H1 (cell line): Measurements from ENCODE around the gene BHLHE23. TPM values are rescaled to one million over a fixed set of nuclear protein-coding genes. Genes with fewer than 3 reads are reported as not detected.

Source experiments
- SIX5 ChIP-seq: IDR thresholded peaks from 2 replicates; pipeline ENCODE4 v1.6.1; 2011; ENCODE audit warnings: mild to moderate bottlenecking, low read depth, low read length
- TCF12 ChIP-seq: IDR thresholded peaks from 2 replicates; pipeline ENCODE4 v1.6.1; 2011; ENCODE audit warnings: low read depth, mild to moderate bottlenecking, low read length
- polyA plus RNA-seq, 7 experiments: library from polyadenylated mRNA; depleted of rRNA in 3 of 7; stranded (reverse) in 5 of 7; unstranded in 2 of 7; fragments of >200 nt in 5 of 7; fragments of 200-250 nt in 2 of 7; gene quantifications; 1 replicate in 5 of 7; 2 replicates in 1 of 7; 4 replicates in 1 of 7; pipeline versions ENCODE4 v1.2.1 to v1.2.3, GENCODE V29; 2011 to 2013; ENCODE audit warnings: missing spikeins in 2 of 7, mixed read lengths in 2 of 7
- total RNA-seq: library from RNA; stranded (reverse); fragmentation: NEBNext Ultra II Directional; extraction: Animal tissue kit (Norgen Biotek cat#: 25700); gene quantifications from 2 replicates; pipeline ENCODE4 v1.2.1, GENCODE V29; 2021

Gene BHLHE23
- total and polyA plus RNA-seq, 2 of the 8 experiments (the other 6 are each of a cell fraction or from before 2014, with no cell fraction given) = 0.47 TPM; not detected in 1

DNA sequence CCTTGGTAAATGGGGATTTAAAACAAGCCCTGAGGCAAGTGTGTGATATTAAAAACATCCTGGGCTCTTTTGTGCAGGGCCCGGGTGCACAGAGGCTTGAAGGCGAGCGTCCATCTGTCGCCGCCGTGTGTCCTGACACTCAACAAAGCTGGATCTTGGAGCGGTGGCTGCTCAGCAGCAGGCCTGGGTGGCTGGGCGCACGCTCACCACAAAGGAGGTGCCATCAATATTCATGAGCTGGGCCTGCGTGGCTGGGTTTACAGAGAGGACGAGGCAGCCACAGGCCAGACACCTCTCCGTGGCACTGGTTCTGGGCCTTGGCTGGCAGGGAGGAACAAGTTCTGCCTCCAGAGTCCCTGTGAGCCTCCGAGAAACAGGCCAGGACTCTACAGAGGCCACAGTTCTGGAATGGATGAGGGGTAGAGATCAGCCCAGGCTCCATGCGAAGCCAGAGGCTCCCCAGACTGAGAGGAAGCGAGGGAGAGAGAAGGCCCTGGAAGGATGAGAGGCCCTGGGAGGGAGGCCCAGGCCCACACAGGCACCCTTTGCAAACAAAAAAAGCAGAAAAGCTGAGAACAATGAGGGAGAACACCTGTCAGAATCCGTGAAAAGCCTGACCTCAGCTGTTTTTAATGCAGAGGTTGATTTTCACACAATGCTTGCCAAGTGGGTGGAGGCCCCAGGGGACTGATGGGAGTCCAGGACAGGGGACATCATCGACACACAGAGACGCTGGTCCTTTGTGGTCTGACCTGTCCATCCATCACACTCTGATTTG, 21.9 kb downstream of the BHLHE23 start (continued):
- TF ChIP-seq TCF12 = no peak
- no peak for TF ChIP-seq SIX5
